NCI-H82 (cell line): ENCODE data around the gene DPP9.

Experiments used
- DNase-seq: peaks from one replicate; lab custom pipeline; 2025; lab: John Stamatoyannopoulos, UW

The DPP9 gene

DNA sequence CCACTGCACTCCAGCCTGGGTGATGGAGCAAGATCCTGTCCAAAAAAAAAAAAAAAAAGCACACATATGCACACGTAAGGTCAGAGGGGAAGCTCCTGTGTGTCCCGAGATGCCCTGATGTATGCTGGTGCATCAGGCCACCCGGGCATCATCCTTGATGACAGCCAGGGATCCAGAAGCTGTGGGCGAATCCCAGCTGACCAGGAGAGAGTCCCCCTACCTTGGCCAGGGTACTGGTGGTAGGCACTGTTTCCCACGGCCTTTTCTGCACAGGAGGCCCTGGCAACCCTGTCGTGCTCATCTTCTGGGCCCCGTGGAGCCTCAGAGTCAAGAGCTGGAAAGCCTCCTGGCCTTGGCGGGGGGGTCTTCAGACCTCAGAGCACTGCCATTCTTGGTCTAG, 67.5 kb downstream of the DPP9 start:
- DNase-seq, result no peak

- DNase-seq, result no peak
Observed at GRCh38 chr19:4654437-4655361, 68.9 kb downstream of the DPP9 start.

DNA sequence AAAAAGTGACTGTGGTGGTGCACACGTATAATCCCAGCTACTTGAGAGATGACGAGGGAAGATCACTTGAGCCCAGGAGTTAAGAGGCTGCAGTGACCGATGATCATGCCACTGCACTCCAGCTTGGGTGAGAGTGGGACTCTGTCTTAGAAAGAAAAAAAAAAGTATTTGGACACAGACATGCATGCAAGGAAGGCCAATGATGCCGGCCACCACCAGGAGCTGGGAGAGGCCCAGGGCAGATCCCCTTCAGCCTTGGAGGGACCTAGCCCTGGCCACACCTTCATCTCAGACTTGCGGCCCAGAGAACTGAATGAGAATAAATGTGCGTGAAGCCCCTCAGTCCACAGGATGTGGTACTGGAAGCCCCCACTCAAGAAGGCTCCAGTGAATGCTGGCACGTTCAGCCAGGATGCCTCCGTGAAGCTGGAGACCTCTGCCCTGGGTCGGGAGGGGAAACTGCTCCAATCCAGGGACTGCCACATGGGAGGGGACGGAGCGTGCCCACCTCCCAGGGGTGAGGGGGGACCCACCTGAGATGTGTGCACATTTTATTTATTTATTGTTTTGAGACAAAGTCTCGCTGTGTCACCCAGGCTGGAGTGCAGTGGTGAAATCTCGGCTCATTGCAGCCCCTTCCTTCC, 69.7 kb downstream of the DPP9 start:
- no peak for DNase-seq

DNA sequence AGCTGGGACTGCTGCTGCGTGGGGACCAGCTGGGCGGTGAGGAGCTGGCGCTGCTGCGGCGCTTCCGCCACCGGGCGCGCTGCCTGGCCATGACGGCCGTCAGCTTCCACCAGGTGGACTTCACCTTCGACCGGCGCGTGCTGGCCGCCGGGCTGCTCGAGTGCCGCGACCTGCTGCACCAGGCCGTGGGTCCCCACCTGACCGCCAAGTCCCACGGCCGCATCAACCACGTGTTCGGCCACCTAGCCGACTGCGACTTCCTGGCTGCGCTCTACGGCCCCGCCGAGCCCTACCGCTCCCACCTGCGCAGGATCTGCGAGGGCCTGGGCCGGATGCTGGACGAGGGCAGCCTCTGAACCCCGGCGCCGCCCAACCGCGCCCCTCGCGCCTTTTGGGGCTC, 71.6 kb downstream of the DPP9 start:
- no peak for DNase-seq

DNA sequence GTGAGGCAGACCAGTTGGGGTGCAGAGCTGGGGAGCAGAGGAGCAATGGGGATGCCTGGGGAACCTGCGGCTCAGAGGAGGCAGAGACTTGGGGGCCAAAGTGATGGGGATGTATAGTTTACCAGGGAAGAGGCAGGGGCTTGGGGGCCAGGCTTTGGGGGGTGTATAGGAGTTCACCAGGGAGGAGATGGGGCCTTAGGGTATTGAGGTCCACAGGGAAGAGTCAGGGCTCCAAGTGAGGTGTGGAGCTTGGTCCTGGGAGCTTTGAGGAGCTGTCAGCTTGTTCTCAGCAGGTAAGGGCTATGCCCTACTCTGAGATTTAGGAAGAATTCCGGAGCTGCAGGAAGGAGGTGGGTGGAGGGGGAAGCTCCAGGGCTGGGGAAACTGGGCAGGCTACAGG, 73.5 kb downstream of the DPP9 start:
- no peak for DNase-seq

DNA sequence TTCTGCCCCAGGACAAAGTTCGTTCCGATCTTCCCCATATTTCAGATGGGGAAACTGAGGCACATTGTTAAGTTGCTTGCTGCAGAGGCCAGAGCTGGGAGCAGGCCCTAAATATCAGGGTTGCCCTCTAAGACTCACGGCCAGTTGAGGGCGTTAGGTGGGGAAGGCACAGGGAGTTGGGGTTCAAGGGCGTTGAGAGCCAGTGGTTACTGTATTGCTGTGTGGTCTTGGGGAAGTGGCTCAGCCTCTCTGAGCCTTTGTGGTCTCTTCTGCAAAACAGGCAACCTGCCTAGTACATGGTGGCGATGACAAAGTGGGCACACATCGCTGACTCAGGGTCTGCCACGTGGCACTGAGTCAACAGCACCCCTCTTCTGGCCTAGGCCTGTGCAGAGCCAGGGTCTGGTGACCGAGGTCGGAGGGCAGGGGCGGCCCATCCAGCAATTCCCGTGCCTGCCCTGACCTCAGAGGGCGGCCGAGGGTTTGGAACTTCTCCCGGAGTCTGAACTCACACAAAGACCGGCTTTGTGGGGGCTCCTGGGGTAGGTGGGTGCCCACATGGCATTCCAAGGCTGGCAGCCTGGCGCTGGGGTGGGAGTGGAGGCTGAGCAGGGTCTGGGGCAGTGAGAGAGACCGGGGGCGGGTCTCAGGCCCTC, 74.1 kb downstream of the DPP9 start:
- no peak for DNase-seq

DNA sequence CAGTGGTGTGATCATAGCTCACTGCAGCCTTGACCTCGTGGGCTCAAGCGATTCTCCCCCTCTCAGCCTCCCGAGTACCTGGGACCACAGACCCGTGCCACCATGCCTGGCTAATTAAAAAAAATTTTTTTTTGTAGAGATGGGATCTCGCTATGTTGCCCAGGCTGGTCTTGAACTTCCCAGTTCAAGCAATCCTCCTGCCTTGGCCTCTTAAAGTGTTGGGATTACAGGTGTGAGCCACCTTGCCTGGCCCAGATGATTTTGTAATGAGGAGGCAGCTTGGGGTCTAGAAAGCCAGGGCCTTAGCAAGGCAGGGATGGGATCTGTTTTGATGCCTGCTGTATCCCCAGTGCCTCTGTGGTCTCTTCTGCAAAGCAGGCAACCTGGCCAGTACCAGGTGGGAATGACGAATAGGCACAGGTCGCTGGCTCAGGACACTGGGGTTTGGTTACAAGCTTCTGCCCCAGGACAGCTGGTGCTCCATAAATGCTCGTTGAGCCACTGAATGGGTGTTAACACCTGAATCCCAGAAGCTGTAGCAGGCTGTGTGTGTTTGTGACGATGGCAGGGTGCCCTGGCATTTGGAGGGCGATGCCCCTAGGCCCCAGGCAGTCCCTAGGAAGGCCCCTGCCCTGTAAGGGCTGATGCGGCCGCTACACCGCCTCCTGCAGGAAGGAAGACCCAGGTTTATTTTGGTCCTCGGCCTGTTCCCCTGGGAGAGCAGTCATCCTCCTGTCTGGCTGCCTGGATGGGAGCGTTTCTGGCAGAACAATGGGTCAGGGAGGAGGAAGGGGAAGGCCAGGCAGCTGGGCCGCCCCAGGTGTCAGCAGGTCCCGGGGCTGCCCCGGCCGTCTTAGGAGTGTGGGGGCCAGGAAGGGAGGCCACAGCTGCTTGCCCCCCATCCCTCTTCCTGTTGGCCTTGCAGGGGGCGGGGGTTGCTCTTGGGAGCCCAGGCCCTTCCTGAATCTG, 75.7 kb downstream of the DPP9 start:
- DNase-seq, result no peak

DNA sequence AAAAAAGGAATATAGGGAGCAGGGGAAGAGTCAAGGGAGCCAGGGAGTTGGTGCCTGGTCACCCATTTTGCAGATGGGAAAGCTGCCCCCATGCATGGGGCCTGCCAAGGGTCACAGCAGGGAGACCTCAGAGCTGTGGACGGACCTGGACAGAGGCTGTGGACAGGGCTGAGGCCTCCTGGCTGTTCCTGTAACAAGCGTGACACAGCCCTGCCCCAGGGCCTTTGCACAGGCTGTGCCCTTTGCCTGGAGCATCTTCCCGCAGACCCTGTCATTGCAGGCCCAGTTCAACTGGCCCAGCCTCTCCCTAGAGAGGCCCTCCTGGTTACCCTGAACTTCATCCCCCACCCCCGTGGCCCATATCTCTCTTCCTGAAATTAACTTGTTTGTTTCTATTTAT, 77.9 kb downstream of the DPP9 start:
- no peak for DNase-seq

GRCh38 chr19:4642625-4643024, 81.0 kb downstream of the DPP9 start:
- DNase-seq, result no peak

- no peak for DNase-seq
Observed at GRCh38 chr19:4641132-4641531, 82.5 kb downstream of the DPP9 start.

GRCh38 chr19:4640247-4641000, 83.2 kb downstream of the DPP9 start:
- DNase-seq, result no peak

DNA sequence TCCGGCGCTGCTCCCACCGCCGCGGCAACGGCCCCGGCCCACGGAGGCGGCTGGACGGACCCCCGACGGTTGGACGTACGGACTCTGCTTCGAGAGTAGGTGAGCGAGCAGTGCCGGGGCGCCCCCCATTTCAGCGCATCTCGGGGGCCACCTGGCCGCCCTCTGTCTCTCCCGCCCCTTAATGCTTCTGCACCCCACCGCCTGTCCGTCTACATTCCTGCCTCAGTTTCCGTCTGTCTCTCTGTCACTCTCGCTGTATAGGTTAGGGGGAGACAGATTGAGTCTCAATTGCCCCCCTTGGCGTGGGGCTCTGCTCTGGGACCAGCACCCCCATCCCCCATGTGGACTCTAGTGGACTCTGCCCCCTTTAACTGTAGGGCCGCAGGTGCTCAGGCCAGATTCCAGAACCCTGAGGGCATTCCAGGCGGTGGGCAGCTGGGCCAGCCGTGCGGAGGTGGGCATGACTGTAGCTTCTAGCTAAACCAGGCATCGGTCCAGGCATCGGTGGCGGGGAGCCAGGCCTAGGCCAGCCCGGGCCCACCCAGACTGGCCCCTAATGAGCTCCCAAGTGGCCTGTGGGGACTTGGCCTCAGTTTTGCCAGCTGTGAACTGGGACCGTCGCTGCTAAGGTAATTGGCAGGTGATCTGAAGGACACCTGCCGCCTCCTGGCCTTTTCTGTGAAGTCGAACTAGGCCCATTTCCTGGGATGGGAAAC, 84.0 kb downstream of the DPP9 start:
- DNase-seq, result no peak

GRCh38 chr19:4638828-4639530, 84.7 kb downstream of the DPP9 start, which contains the start of gene TNFAIP8L1:
Gene TNFAIP8L1, plus strand, starts transcription at chr19:4639516. Its CDS starts 12,354 bp downstream, at chr19:4651870.
- DNase-seq, result peak; percentile 96

DNA sequence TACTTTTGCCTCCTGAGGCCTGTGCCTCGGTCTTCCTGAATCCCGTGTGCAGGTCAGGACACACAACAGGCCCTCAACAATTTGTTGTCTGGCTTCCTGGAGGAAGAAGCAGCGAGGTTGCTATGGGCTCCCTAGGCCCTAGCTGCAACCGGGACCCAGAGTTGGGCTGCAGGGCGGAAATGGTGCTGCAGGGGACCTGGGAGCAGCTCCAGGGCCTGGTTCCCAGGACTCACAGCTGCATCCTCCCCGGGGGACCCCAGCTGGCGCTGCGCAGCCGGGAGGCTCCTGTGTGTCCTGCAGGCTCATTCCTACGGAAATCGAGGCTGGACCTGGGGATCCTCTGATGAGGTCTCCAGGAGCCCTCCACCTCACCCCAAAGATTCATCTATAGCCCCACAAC, 85.3 kb downstream of the DPP9 start:
- no peak for DNase-seq

DNA sequence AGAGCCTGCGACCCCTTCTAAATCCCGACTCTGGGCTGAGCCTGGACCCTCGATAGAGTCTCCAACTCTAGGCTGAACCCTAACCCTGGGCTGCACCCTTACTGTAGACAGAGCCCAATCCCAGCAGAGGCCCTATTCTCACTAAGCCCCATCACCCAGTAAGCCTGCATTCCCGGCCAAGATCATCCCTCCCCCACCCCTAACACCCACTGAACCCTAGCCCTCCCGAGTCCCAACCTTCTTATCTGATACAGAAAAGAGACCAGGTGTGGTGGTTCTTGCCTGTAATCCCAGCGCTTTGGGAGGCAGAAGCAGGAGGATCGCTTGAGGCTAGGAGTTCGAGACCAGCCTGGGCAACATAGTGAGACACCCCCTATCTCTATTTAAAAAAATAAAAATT, 86.9 kb downstream of the DPP9 start:
- peak; percentile 45 for DNase-seq

GRCh38 chr19:4636151-4636717, 87.4 kb downstream of the DPP9 start:
- peak; percentile 71 for DNase-seq

DNA sequence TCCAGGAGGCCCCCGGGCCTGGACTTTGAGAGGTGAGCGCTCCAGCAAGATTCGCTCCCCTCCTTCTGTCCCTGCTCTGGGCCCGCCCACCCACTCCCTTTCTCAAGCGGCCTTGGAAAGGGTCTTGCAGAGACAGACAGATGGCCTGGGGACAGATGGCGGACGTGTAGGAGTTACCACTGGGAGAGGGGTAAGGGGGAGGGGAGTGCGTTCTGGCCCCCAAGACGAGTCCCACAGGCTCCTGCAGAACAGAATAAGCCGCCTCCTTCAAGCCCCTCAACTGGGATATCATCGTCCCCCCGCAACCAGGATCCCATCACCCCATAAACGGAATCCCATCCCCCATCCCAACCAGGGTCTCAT, 87.9 kb downstream of the DPP9 start:
- DNase-seq, result peak; percentile 92

DNA sequence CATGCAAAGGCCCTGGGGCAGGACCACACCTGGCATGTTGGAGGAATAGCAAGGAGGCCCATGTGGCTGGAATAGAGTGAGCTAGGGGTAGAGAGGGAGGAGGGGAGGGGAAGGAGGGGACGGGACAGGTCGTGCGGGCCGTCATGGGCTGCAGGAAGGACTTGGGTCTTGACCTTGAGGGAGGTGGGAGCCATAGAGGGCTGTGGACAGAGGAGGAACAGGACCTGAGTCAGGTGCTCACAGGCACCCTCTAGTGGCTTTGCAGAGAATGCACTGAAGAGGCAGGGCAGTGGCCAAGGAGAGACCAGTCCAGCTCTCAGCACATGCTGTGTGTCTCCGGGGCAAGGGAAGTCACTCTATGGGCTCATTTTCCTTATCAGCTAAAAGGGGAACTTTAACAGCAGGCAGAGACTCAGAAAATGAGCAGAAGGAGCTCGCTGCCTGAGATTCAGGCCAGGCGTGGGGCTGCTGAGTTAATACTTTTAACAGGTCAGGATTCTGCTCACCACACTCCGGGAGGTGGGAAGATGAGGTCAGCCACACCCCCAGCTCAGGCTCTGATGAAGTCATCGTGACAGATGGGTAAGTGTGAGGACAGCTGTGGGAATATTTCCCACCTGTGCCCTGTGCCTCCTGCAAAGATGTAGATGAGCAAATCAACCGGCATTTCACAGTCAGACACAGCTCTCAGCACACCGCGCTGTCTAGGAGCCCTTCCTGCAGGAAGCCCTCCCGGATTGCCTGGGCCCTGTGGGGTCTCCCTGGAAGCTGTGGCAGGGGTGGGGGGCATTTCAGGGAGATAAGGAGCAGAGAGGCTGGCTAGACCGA, 90.3 kb downstream of the DPP9 start:
- peak; percentile 90 for DNase-seq
